PC-9 (cell line): ENCODE results near the gene PPARGC1A. TPM values are rescaled to one million over a fixed set of nuclear protein-coding genes. Genes with fewer than 3 reads are reported as not detected.

Experiments used
- BruUV-seq: library from RNA; stranded (reverse); fragments of 400-500 nt; replicated peaks from 2 replicates; lab custom pipeline; 2021; lab: Mats Ljungman, UMichigan
- CTCF ChIA-PET: fragments of 300-600 bp; sonication (Branson Sonifier 250); formaldehyde crosslinking; loops from one replicate; lab custom pipeline; 2022; ENCODE audit warnings: antibody characterized with exemption; lab: Charles Lee
- POLR2A ChIA-PET: fragments of 300-600 bp; sonication (Branson Sonifier 250); formaldehyde crosslinking; loops from one replicate; lab custom pipeline; 2022; ENCODE audit warnings: antibody characterized with exemption; ENCODE audit not compliant: unreplicated experiment; lab: Charles Lee
- DNase-seq, 2 experiments: peaks; one replicate each; pipeline versions ENCODE4 v3.0.0 to v3.0.0-alpha.2; 2015 to 2022; ENCODE audit warnings: mixed read lengths in 1 of 2
- H2AFZ ChIP-seq: fragments of 200-600 bp; sonication (generic); 2 replicates; pipeline ENCODE4 v1.8.1; 2017; ENCODE audit warnings: antibody characterized with exemption
- H3F3A ChIP-seq: fragments of 200-600 bp; sonication (generic); 2 replicates; pipeline ENCODE4 v1.8.1; 2017; ENCODE audit warnings: antibody characterized with exemption, mild to moderate bottlenecking, low read depth; ENCODE audit not compliant: insufficient read depth
- H3K27ac ChIP-seq: fragments of 200-600 bp; sonication (generic); 2 replicates; pipeline ENCODE4 v1.6.1; 2016; ENCODE audit warnings: mixed run types
- H3K27me3 ChIP-seq: fragments of 200-600 bp; sonication (generic); 2 replicates; pipeline ENCODE4 v1.6.1; 2016; ENCODE audit warnings: low read depth, mixed run types; ENCODE audit not compliant: insufficient read depth
- H3K36me3 ChIP-seq: fragments of 200-600 bp; sonication (generic); 2 replicates; pipeline ENCODE4 v1.6.1; 2016; ENCODE audit warnings: low read depth, mixed run types
- H3K4me1 ChIP-seq: fragments of 200-600 bp; sonication (generic); replicated peaks from 2 replicates; pipeline ENCODE4 v1.6.1; 2016; ENCODE audit warnings: mixed run types; ENCODE audit not compliant: insufficient read depth
- H3K4me2 ChIP-seq: fragments of 200-600 bp; sonication (generic); 2 replicates; pipeline ENCODE4 v1.6.1; 2017; ENCODE audit warnings: mixed run types
- H3K4me3 ChIP-seq: fragments of 200-600 bp; sonication (generic); 2 replicates; pipeline ENCODE4 v1.6.1; 2016; ENCODE audit warnings: mixed run types
- H3K79me2 ChIP-seq: fragments of 200-600 bp; sonication (generic); 2 replicates; pipeline ENCODE4 v1.6.1; 2017; ENCODE audit warnings: low read depth, mixed run types
- H3K9me2 ChIP-seq: fragments of 200-600 bp; sonication (generic); 2 replicates; pipeline ENCODE4 v1.8.1; 2017; ENCODE audit warnings: mild to moderate bottlenecking; ENCODE audit not compliant: insufficient read depth
- H3K9me3 ChIP-seq: fragments of 200-600 bp; sonication (generic); 2 replicates; pipeline ENCODE4 v1.8.1; 2016; ENCODE audit warnings: low read depth; ENCODE audit not compliant: insufficient read depth
- H4K20me1 ChIP-seq: fragments of 200-600 bp; sonication (generic); 2 replicates; pipeline ENCODE4 v1.8.1; 2017; ENCODE audit not compliant: insufficient read depth
- EZH2 ChIP-seq: fragments of 200-600 bp; sonication (generic); IDR thresholded peaks from 2 replicates; pipeline ENCODE4 v1.8.0; 2017; ENCODE audit warnings: antibody characterized with exemption, low read depth
- intact Hi-C: fragments of 100-400 bp; cut with micrococcal nuclease; formaldehyde crosslinking; loops from one replicate; pipeline ENCODE4 v1.10.0; 2022; ENCODE audit not compliant: unreplicated experiment
- total RNA-seq: library from RNA; stranded (reverse); gene quantifications from 2 replicates; pipeline ENCODE4 v1.2.3, GENCODE V29; 2021
- TF ChIP-seq, protein P1 (sequence below): fragments of 200-600 bp; sonication (generic); conservative IDR thresholded peaks from 2 replicates; pipeline ENCODE4 v1.6.1; 2017; ENCODE audit warnings: mixed run types, antibody characterized with exemption, mild to moderate bottlenecking, moderate library complexity

The PPARGC1A gene
- total RNA-seq, 1 experiment from 2014 or later: not detected

DNA sequence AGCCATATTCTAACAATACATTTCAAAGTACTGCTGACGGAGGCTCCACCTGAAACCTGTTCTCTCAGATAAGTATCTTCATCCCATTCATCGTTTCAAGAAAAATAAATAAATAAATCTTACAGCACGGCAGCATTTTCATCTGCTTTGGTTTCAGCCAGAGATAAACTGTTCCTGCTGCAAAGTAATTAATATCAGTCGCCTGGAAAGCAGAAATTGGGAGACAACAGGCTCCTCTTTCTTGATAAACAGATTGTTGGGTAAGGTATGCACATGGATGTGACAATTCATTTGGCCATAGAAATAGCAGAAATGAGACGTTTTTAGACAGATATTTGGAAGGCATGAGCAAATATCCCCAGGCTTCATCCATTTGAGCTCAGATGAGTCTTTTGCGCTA lies 110.4 kb downstream of the PPARGC1A start:
- Histone ChIP-seq H3K4me1 (no peaks in the 10 kb centered on the region), H4K20me1 (no peaks in the 10 kb centered on the region), H3K4me2 (no peak overlapping the region), H3F3A (no peaks in the 10 kb centered on the region), H3K36me3 (no peaks in the 10 kb centered on the region), H2AFZ (no peak overlapping the region), H3K9me3 (no peaks in the 10 kb centered on the region), H3K4me3 (no peak overlapping the region), H3K79me2 (no peaks in the 10 kb centered on the region), H3K9me2 (no peaks in the 10 kb centered on the region), H3K27ac (no peak overlapping the region), H3K27me3 (no peaks in the 10 kb centered on the region)
- no TSS peak for BruUV-seq
- POLR2A ChIA-PET: no interaction called here
- CTCF ChIA-PET: no interaction called here
- no peak for DNase-seq
- TF ChIP-seq, protein P1, sequence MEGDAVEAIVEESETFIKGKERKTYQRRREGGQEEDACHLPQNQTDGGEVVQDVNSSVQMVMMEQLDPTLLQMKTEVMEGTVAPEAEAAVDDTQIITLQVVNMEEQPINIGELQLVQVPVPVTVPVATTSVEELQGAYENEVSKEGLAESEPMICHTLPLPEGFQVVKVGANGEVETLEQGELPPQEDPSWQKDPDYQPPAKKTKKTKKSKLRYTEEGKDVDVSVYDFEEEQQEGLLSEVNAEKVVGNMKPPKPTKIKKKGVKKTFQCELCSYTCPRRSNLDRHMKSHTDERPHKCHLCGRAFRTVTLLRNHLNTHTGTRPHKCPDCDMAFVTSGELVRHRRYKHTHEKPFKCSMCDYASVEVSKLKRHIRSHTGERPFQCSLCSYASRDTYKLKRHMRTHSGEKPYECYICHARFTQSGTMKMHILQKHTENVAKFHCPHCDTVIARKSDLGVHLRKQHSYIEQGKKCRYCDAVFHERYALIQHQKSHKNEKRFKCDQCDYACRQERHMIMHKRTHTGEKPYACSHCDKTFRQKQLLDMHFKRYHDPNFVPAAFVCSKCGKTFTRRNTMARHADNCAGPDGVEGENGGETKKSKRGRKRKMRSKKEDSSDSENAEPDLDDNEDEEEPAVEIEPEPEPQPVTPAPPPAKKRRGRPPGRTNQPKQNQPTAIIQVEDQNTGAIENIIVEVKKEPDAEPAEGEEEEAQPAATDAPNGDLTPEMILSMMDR: no peak
- no peak for TF ChIP-seq EZH2
- intact Hi-C loops: no loop called here

DNA sequence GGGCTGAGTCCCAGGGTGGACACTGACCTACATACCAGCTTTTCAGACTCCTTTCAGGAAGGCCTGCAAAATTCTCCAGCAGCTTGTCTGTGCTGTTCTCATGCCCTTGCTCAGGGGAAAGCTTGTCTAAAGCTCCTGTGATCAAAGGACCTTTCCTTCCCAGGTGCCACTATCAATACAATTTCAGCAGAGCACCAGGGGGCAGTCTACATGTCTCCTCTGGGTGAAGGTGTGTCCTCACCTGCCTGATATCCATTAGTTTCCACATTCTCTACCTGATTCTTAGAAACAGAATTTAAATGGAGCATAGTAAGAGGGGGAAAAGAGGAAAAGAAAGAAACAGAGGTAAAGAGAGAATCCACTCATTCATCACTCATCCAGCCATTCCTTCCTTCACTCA lies 114.2 kb downstream of the PPARGC1A start:
- TF ChIP-seq, protein P1: no peak
- no peak for TF ChIP-seq EZH2
- DNase-seq: no peak
- Histone ChIP-seq H3K4me2 (no peak overlapping the region), H3K9me2 (no peaks in the 10 kb centered on the region), H3K27me3 (no peaks in the 10 kb centered on the region), H3K27ac (no peak overlapping the region), H3K4me3 (no peak overlapping the region), H3F3A (no peaks in the 10 kb centered on the region), H2AFZ (no peak overlapping the region), H3K79me2 (no peaks in the 10 kb centered on the region), H4K20me1 (no peaks in the 10 kb centered on the region), H3K4me1 (no peaks in the 10 kb centered on the region), H3K9me3 (no peaks in the 10 kb centered on the region), H3K36me3 (no peaks in the 10 kb centered on the region)
- BruUV-seq: no TSS peak
- ChIA-PET CTCF (no interaction called here), POLR2A (no interaction called here)
- intact Hi-C loops: no loop called here

DNA sequence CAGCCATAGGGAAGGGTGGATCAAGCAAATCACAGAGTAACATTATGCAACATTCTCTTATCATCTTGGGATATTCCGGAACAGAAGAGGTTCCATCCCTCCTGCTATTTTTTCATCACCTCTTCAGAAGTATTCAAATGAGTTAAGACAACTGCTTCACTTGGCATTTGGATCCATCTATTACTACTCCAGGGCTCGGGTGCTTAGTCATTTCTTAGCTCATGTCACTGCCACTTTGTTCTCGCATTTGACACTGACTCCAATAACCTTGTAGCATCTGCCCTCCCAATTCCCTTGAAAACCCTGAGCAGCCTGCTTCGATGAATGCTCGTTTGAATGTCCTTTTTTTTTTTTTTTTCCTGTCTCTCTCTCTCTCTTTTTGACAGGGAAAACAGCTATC lies 114.9 kb downstream of the PPARGC1A start:
- TF ChIP-seq, protein P1: no peak
- no peak for TF ChIP-seq EZH2
- H2AFZ ChIP-seq: no peak overlapping the region
- H3K9me3 ChIP-seq: no peaks in the 10 kb centered on the region
- intact Hi-C loops: no loop called here
- CTCF ChIA-PET: interaction anchor here (0.7 kb wide), 1 partner anchor 329 kb away, joined by 4 read pairs; no protein-coding TSS in a partner anchor
- no peaks in the 10 kb centered on the region for H3K79me2 ChIP-seq
- no peak for DNase-seq
- H3K27ac ChIP-seq: no peak overlapping the region
- H3K9me2 ChIP-seq: no peaks in the 10 kb centered on the region
- BruUV-seq: no TSS peak
- no peaks in the 10 kb centered on the region for H3K27me3 ChIP-seq
- H3K4me2 ChIP-seq: no peak overlapping the region
- no peak overlapping the region for H3K4me3 ChIP-seq
- no peaks in the 10 kb centered on the region for H3K4me1 ChIP-seq
- no peaks in the 10 kb centered on the region for H3K36me3 ChIP-seq
- POLR2A ChIA-PET: no interaction called here
- H4K20me1 ChIP-seq: no peaks in the 10 kb centered on the region
- no peaks in the 10 kb centered on the region for H3F3A ChIP-seq
